ENCODE results near the gene SCO2. TPM values are rescaled to one million over a fixed set of nuclear protein-coding genes. Genes with fewer than 3 reads are reported as not detected.

Gene SCO2
- total and polyA plus RNA-seq, 2 of the 13 experiments (the other 11 are each of a cell fraction or from before 2014, with no cell fraction given), result 0.32 to 3.7 TPM

DNA sequence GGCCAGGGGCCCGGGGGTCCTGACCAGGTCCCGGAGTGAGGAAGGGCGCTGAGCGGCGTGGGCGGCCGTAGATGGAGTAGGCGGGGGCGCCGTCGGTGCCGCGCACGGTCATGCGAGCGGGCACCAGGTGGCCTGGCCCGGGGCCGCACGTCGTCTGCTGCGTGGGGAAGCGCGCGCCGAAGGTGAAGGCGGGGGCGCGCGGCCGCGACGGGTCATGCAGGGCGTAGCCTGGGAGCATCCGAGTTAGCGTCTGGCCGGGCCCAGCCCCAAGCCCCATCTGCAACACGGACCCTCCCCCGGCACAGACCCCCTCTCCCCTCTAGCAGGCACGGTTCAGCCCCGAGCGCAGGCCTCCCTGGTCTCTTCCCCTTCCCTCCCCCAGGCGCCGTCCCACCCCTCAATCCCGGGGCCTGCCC, 6.2 kb upstream of the SCO2 start:
- in situ Hi-C loops (cut with HindIII; ENCODE audit: extremely low pct_ligation_motif_present, low pct_unique_long_range_greater_than_20kb) (loop anchor here (5.0 kb wide), 1 partner anchor 36 kb away; no protein-coding TSS in a partner anchor), intact Hi-C loops (cut with micrococcal nuclease; ENCODE audit: unreplicated experiment) (no loop called here)
- POLR2A ChIA-PET, result interaction anchor here (0.8 to 5.9 kb wide), 8 partner anchors 8 to 110 kb away, joined by 3 to 34 read pairs (median 6); partner anchors contain the start of genes KLHDC7B, LMF2, NCAPH2 and SYCE3
- peaks cover 2% of the 10 kb centered on the region for H3K79me2 ChIP-seq (ENCODE audit: insufficient read depth, low read length)
- H3K36me3 ChIP-seq (replicated peaks in 1 of 2; ENCODE audit: control insufficient read depth in 1 of 2, insufficient read depth in 2 of 2, low read length in 2 of 2), result no peaks in the 10 kb centered on the region
- DNase-seq (ENCODE audit: low spot score) (no peak), ATAC-seq (peak; percentile 12), FAIRE-seq (no peak)
- 0% methylated on average over 7 of the region's 44 CpGs for WGBS (ENCODE audit: low lambda C conversion rate)
- peak overlapping the region; percentile 84 for H3K4me2 ChIP-seq (ENCODE audit: low read depth, low read length)
- H4K20me1 ChIP-seq (ENCODE audit: insufficient read depth, low read length), result no peaks in the 10 kb centered on the region
- peak overlapping the region; percentile 73 for H3K9ac ChIP-seq (ENCODE audit: insufficient read depth, low read depth, low read length)
- no TSS peak for BruUV-seq (replicated peaks)
- 0 out of 5 replicates have a peak, but pooled peaks cover 0 to 6% of the 10 kb centered on the region in 2 experiments for H3K27me3 ChIP-seq (ENCODE audit: control insufficient read depth in 1 of 2, insufficient read depth in 2 of 2, low read length in 2 of 2)
- H3K27ac ChIP-seq (ENCODE audit: extremely low read length, insufficient read depth, low read length), result peak overlapping the region; percentile 74
- H3K4me1 ChIP-seq (ENCODE audit: insufficient read depth, low read length), result peaks cover 74% of the 10 kb centered on the region
- H3K4me3 ChIP-seq (replicated peaks in 1 of 3; ENCODE audit: insufficient read depth in 1 of 3, low read depth in 2 of 3, low read length in 3 of 3), result peak overlapping the region; percentile 58 to 83 (median 74)
- no peaks in the 10 kb centered on the region for H3K9me3 ChIP-seq (ENCODE audit: low read length)
- H2AFZ ChIP-seq (ENCODE audit: low read length), result no peak overlapping the region
- CTCF ChIA-PET (ENCODE audit: low intra/inter-chr PET ratio, low total read pairs), result no interaction called here
- TF ChIP-seq RCOR2 (CRISPR knock-in tag; IDR thresholded peaks at IDR 0.05), result no peak
- TF ChIP-seq NFATC3 (CRISPR knock-in tag; IDR thresholded peaks at IDR 0.05), result no peak
- no peak for TF ChIP-seq ZNF766 (CRISPR knock-in tag; IDR thresholded peaks at IDR 0.05; ENCODE audit: borderline replicate concordance)
- no peak for TF ChIP-seq HNRNPLL (IDR thresholded peaks at IDR 0.05; ENCODE audit: low read depth, low read length, poor library complexity, severe bottlenecking)
- no peak for TF ChIP-seq GABPA (IDR thresholded peaks at IDR 0.05; ENCODE audit: low read depth, low read length)
- no peak for TF ChIP-seq GABPA (CRISPR knock-in tag; IDR thresholded peaks at IDR 0.05; ENCODE audit: low read depth)
- no peak for TF ChIP-seq ZFP41 (CRISPR knock-in tag; IDR thresholded peaks at IDR 0.05; ENCODE audit: borderline replicate concordance)
- TF ChIP-seq ZNF567 (CRISPR knock-in tag; IDR thresholded peaks at IDR 0.05; ENCODE audit: borderline replicate concordance), result no peak
- no peak for TF ChIP-seq ZIK1 (CRISPR knock-in tag; IDR thresholded peaks at IDR 0.05; ENCODE audit: borderline replicate concordance, low read depth)
- no peak for TF ChIP-seq TARDBP (CRISPR knock-in tag; IDR thresholded peaks at IDR 0.05)
- no peak for TF ChIP-seq ZNF619 (CRISPR knock-in tag; IDR thresholded peaks at IDR 0.05)
- no peak for TF ChIP-seq ZNF570 (CRISPR knock-in tag; IDR thresholded peaks at IDR 0.05; ENCODE audit: borderline replicate concordance)
- 0 out of 2 replicates have a peak, but pooled peaks have one; percentile 11 for TF ChIP-seq ZNF441 (CRISPR knock-in tag; IDR thresholded peaks at IDR 0.05; ENCODE audit: borderline replicate concordance)
- TF ChIP-seq DNMT1 (CRISPR knock-in tag; IDR thresholded peaks at IDR 0.05), result 0 out of 2 replicates have a peak, but pooled peaks have one; percentile 24
- TF ChIP-seq, protein P1, sequence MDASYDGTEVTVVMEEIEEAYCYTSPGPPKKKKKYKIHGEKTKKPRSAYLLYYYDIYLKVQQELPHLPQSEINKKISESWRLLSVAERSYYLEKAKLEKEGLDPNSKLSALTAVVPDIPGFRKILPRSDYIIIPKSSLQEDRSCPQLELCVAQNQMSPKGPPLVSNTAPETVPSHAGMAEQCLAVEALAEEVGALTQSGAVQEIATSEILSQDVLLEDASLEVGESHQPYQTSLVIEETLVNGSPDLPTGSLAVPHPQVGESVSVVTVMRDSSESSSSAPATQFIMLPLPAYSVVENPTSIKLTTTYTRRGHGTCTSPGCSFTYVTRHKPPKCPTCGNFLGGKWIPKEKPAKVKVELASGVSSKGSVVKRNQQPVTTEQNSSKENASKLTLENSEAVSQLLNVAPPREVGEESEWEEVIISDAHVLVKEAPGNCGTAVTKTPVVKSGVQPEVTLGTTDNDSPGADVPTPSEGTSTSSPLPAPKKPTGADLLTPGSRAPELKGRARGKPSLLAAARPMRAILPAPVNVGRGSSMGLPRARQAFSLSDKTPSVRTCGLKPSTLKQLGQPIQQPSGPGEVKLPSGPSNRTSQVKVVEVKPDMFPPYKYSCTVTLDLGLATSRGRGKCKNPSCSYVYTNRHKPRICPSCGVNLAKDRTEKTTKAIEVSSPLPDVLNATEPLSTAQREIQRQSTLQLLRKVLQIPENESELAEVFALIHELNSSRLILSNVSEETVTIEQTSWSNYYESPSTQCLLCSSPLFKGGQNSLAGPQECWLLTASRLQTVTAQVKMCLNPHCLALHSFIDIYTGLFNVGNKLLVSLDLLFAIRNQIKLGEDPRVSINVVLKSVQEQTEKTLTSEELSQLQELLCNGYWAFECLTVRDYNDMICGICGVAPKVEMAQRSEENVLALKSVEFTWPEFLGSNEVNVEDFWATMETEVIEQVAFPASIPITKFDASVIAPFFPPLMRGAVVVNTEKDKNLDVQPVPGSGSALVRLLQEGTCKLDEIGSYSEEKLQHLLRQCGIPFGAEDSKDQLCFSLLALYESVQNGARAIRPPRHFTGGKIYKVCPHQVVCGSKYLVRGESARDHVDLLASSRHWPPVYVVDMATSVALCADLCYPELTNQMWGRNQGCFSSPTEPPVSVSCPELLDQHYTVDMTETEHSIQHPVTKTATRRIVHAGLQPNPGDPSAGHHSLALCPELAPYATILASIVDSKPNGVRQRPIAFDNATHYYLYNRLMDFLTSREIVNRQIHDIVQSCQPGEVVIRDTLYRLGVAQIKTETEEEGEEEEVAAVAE (CRISPR knock-in tag; IDR thresholded peaks at IDR 0.05; ENCODE audit: borderline replicate concordance), result no peak
- TF ChIP-seq, protein P2, sequence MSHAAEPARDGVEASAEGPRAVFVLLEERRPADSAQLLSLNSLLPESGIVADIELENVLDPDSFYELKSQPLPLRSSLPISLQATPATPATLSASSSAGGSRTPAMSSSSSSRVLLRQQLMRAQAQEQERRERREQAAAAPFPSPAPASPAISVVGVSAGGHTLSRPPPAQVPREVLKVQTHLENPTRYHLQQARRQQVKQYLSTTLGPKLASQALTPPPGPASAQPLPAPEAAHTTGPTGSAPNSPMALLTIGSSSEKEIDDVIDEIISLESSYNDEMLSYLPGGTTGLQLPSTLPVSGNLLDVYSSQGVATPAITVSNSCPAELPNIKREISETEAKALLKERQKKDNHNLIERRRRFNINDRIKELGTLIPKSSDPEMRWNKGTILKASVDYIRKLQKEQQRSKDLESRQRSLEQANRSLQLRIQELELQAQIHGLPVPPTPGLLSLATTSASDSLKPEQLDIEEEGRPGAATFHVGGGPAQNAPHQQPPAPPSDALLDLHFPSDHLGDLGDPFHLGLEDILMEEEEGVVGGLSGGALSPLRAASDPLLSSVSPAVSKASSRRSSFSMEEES (CRISPR knock-in tag; IDR thresholded peaks at IDR 0.05), result no peak
- TF ChIP-seq KDM5B (CRISPR knock-in tag; IDR thresholded peaks at IDR 0.05; ENCODE audit: borderline replicate concordance), result no peak
- 0 out of 2 replicates have a peak, but pooled peaks have one; percentile 2 for TF ChIP-seq NFKB2 (CRISPR knock-in tag; IDR thresholded peaks at IDR 0.05; ENCODE audit: borderline replicate concordance)
- no peak for TF ChIP-seq TBX2 (CRISPR knock-in tag; IDR thresholded peaks at IDR 0.05; ENCODE audit: borderline replicate concordance)
- TF ChIP-seq ZNF644 (CRISPR knock-in tag; IDR thresholded peaks at IDR 0.05; ENCODE audit: low read depth), result no peak
- TF ChIP-seq ZNF749 (CRISPR knock-in tag; IDR thresholded peaks at IDR 0.05; ENCODE audit: borderline replicate concordance), result no peak

All from HepG2 (cell line).